ENCODE results near the gene UBE2M.
"Not testable (repeated sequence)": the region's sequence is repeated elsewhere in the genome, so short reads cannot be mapped to it uniquely, and the experiment has no call there.

DNA sequence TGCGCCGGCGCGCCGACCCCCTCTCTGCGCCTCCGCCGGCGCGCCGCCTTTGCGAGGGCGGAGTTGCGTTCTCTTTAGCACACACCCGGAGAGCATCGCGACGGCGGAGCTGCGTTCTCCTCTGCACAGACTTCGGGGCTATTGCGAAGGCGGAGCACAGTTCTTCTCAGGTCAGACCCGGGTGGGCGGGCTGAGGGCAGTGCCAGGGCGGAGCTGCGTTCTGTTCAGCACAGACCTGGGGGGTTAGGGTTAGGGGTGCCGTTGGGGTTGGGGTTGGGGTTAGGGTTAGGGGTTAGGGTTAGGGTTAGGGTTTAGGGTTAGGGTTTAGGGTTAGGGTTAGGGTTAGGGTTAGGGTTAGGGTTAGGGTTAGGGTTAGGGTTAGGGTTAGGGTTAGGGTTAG is 48.8 kb upstream of the UBE2M start:
- TF ChIP-seq, protein P1, sequence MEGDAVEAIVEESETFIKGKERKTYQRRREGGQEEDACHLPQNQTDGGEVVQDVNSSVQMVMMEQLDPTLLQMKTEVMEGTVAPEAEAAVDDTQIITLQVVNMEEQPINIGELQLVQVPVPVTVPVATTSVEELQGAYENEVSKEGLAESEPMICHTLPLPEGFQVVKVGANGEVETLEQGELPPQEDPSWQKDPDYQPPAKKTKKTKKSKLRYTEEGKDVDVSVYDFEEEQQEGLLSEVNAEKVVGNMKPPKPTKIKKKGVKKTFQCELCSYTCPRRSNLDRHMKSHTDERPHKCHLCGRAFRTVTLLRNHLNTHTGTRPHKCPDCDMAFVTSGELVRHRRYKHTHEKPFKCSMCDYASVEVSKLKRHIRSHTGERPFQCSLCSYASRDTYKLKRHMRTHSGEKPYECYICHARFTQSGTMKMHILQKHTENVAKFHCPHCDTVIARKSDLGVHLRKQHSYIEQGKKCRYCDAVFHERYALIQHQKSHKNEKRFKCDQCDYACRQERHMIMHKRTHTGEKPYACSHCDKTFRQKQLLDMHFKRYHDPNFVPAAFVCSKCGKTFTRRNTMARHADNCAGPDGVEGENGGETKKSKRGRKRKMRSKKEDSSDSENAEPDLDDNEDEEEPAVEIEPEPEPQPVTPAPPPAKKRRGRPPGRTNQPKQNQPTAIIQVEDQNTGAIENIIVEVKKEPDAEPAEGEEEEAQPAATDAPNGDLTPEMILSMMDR (IDR thresholded peaks at IDR 0.05; ENCODE audit: poor library complexity) = not testable (repeated sequence)
- not testable (repeated sequence) for TF ChIP-seq EZH2 (IDR thresholded peaks at IDR 0.05; ENCODE audit: borderline replicate concordance)

Data from hepatocyte (in vitro differentiated cells).